Large intestine (tissue), 3 donors: ENCODE data around the gene SH3GL2. TPM values are rescaled to one million over a fixed set of nuclear protein-coding genes. Genes with fewer than 3 reads are reported as not detected.

Source experiments
- DNase-seq, 2 donors: peaks; one replicate each; pipeline versions ENCODE4 v3.0.0 to v3.0.0-alpha.2; 2013
- H3K27ac ChIP-seq: one replicate; pipeline ENCODE4 v1.5.1; 2013; ENCODE audit warnings: low read length
- H3K27me3 ChIP-seq: 2 replicates; pipeline ENCODE4 v1.6.1; 2013; ENCODE audit warnings: low read length; ENCODE audit not compliant: control insufficient read depth, insufficient read depth
- H3K36me3 ChIP-seq: 2 replicates; pipeline ENCODE4 v1.6.1; 2013; ENCODE audit warnings: low read length; ENCODE audit not compliant: control insufficient read depth, insufficient read depth
- H3K4me1 ChIP-seq: one replicate; pipeline ENCODE4 v1.6.1; 2013; ENCODE audit warnings: low read length; ENCODE audit not compliant: control insufficient read depth, insufficient read depth
- H3K4me3 ChIP-seq: one replicate; pipeline ENCODE4 v1.5.1; 2013; ENCODE audit warnings: low read length
- H3K9me3 ChIP-seq: one replicate; pipeline ENCODE4 v1.6.1; 2013; ENCODE audit warnings: mild to moderate bottlenecking, low read depth, low read length, moderate library complexity; ENCODE audit not compliant: control insufficient read depth
- WGBS: methylation state at CpG from one replicate; pipeline ENCODE4 v1.1.5; 2013; ENCODE audit warnings: low lambda C conversion rate; ENCODE audit not compliant: insufficient coverage; 5-methylcytosine and 5-hydroxymethylcytosine counted together
- polyA plus RNA-seq: library from polyadenylated mRNA; unstranded; fragments of 120-200 nt; gene quantifications from one replicate; pipeline ENCODE4 v1.2.1, GENCODE V29; 2013

The SH3GL2 gene
- polyA plus RNA-seq, 1 donor: 2.4 TPM

DNA sequence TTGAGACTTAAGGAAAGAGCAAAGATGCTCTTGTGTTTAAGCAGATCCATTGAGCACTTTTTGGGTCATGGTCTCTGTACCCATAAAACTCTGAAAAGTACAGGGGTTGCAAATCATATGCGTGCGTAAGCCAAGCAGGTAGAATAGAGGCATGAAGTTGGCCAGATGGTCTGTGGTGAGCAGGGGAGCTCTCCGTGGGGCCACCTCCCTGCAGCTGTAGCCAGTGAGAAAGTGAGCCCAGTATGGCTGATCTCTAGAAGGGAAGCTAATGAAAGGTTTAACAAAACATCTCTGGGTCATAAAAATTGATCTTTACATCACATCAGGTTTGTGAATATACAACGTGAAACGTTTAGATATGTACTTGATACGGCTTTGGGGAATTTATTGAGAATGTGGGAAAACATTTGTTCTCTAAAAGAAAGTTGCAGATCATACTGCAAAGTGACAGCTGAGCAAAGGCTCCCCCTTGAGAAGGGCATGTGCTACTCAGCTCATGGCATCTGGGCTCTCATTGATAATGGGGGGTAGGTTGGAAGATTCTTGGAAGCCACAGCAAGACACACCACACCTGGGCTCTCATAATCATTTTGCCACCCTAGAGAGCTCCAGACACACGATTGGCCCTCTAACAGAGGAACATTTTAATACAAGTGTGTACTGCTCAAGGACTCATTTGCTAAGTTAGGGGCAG, 30.6 kb downstream of the SH3GL2 start:
- no CpG with 5 or more reads among the region's 7 CpGs for WGBS
- Histone ChIP-seq H3K27me3 (no peaks in the 10 kb centered on the region), H3K4me3 (no peak overlapping the region), H3K27ac (no peak overlapping the region), H3K36me3 (no peaks in the 10 kb centered on the region), H3K4me1 (no peaks in the 10 kb centered on the region), H3K9me3 (no peaks in the 10 kb centered on the region)
- DNase-seq: no peak

GRCh38 chr9:17611342-17611741, 32.5 kb downstream of the SH3GL2 start:
- DNase-seq: no peak
- no peaks in the 10 kb centered on the region for H3K4me1 ChIP-seq
- H3K27me3 ChIP-seq: no peaks in the 10 kb centered on the region
- H3K36me3 ChIP-seq: no peaks in the 10 kb centered on the region
- H3K4me3 ChIP-seq: no peak overlapping the region
- no peaks in the 10 kb centered on the region for H3K9me3 ChIP-seq
- 43% methylated on average over 1 of the region's 2 CpGs for WGBS
- H3K27ac ChIP-seq: no peak overlapping the region

GRCh38 chr9:17611917-17612316, 33.1 kb downstream of the SH3GL2 start:
- Histone ChIP-seq H3K36me3 (no peaks in the 10 kb centered on the region), H3K4me1 (no peaks in the 10 kb centered on the region), H3K27ac (no peak overlapping the region), H3K4me3 (no peak overlapping the region), H3K9me3 (no peaks in the 10 kb centered on the region), H3K27me3 (no peaks in the 10 kb centered on the region)
- no CpG with 5 or more reads among the region's 3 CpGs for WGBS
- DNase-seq: no peak

DNA sequence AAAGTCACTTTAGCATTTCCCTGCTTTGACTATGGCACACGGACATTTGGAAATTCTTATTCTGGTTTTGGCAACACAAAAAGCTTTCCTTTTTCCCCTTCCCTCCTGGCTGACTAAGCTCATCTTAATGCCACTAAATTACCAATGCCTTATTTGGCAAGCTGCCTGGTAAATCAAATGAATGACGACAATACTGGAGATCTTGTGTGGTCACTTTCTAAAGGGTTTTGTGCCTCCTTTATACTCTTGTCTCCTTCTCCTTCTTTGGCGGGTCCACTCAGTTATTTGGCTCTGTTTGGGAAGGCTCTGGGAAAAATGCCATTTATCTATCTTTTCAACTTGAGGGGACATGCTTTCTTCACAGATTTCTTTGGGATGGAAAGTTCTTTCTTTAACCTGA, 34.9 kb downstream of the SH3GL2 start:
- H3K36me3 ChIP-seq: no peaks in the 10 kb centered on the region
- no peak overlapping the region for H3K27ac ChIP-seq
- no peak overlapping the region for H3K4me3 ChIP-seq
- H3K9me3 ChIP-seq: no peaks in the 10 kb centered on the region
- no peaks in the 10 kb centered on the region for H3K27me3 ChIP-seq
- H3K4me1 ChIP-seq: no peaks in the 10 kb centered on the region
- DNase-seq: no peak
- no CpG with 5 or more reads among the region's 3 CpGs for WGBS

GRCh38 chr9:17614250-17614649, 35.4 kb downstream of the SH3GL2 start:
- Histone ChIP-seq H3K4me3 (no peak overlapping the region), H3K27me3 (no peaks in the 10 kb centered on the region), H3K27ac (no peak overlapping the region), H3K9me3 (no peaks in the 10 kb centered on the region), H3K4me1 (no peaks in the 10 kb centered on the region), H3K36me3 (no peaks in the 10 kb centered on the region)
- WGBS: no CpG with 5 or more reads among the region's 1 CpG
- DNase-seq: no peak

DNA sequence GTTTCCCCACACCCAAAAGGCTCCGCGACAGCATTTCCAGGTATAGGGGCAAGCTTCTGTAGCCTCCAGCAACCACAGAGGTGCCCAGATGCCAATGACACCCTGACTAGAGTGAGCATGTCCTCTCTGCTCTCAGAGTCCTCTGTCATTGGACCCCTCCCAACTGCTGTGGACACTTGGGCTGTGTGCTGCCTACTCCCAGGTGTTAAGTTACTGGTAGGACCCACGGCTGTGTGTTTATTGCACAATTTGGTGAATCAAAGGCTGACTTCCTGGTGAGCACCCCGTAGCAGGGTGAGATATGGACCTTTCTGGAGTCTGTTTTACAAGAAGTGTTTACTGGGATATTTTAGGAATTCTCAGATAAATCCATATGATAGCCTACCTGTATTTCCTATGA, 36.0 kb downstream of the SH3GL2 start:
- H3K9me3 ChIP-seq: no peaks in the 10 kb centered on the region
- DNase-seq: no peak
- no CpG with 5 or more reads among the region's 4 CpGs for WGBS
- no peaks in the 10 kb centered on the region for H3K27me3 ChIP-seq
- H3K36me3 ChIP-seq: no peaks in the 10 kb centered on the region
- no peak overlapping the region for H3K27ac ChIP-seq
- no peaks in the 10 kb centered on the region for H3K4me1 ChIP-seq
- no peak overlapping the region for H3K4me3 ChIP-seq

GRCh38 chr9:17622141-17622540, 43.3 kb downstream of the SH3GL2 start:
- Histone ChIP-seq H3K4me1 (no peaks in the 10 kb centered on the region), H3K4me3 (no peak overlapping the region), H3K36me3 (no peaks in the 10 kb centered on the region), H3K9me3 (no peaks in the 10 kb centered on the region), H3K27ac (no peak overlapping the region), H3K27me3 (no peaks in the 10 kb centered on the region)
- no CpG with 5 or more reads among the region's 4 CpGs for WGBS
- no peak for DNase-seq

DNA sequence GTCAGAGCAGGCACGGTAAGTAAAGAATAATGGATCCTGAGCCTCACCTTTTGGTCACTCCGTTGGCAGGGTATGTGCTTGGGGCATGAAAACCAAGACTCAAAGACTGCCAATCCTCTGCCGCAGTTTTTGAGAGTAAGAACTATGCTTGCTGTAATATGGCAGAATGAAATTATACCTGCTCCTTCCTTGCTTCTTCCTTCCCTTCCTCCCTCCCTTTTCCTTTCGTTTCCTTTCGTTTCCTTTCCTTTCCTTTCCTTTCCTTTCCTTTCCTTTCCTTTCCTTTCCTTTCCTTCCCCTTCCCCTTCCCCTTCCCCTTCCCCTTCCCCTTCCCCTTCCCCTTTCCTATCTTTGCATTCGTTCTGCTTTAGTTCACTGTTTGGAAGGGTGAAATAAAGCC, 43.9 kb downstream of the SH3GL2 start:
- no peak for DNase-seq
- no peaks in the 10 kb centered on the region for H3K36me3 ChIP-seq
- 90% methylated on average over 2 of the region's 6 CpGs for WGBS

DNA sequence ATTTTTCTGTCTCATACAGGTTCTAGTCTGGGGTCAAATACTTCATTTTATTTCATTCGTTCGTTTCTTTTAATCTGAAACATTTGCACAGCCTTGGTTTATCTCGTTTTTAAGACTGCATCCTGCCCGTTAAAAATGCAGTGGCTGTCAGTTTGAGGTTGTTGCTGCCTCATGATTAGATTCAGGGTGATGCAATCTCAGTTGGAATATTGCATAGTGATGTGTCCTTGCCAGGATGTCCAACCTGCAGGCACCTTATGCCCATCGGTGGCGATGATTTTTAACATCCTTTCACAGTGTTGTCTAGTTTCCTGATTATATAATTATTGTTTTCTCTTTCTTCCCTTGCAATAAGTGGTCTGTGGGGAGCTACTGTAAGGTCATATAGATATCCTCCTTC, 45.1 kb downstream of the SH3GL2 start:
- DNase-seq: no peak
- Histone ChIP-seq H3K27me3 (no peaks in the 10 kb centered on the region), H3K4me1 (no peaks in the 10 kb centered on the region), H3K36me3 (no peaks in the 10 kb centered on the region), H3K27ac (no peak overlapping the region), H3K9me3 (no peaks in the 10 kb centered on the region), H3K4me3 (no peak overlapping the region)
- WGBS: 94% methylated on average over 2 of the region's 6 CpGs

More for the DNA sequence above, 43.9 kb downstream of the SH3GL2 start:
- no peaks in the 10 kb centered on the region for H3K27me3 ChIP-seq
- H3K9me3 ChIP-seq: no peaks in the 10 kb centered on the region
- H3K27ac ChIP-seq: no peak overlapping the region
- H3K4me1 ChIP-seq: no peaks in the 10 kb centered on the region
- H3K4me3 ChIP-seq: no peak overlapping the region

DNA sequence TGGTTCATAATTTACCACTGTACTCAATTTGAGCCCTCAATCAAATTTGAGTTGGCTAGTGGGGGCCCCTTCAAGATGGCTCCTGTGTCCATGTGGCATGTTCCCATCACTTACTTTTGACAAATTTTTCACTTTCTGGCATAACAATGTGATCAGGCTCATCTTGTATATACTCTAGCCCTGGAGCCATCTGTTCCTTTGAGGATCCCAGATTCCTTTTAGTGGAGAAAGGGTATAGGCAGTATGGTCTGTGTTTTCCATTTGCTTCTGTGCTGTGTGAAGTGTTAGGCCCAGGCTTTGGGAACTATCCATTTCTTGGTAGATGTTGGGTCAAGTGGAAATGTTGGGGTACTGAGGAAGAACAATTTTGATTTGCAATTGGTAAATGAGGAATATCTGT, 45.7 kb downstream of the SH3GL2 start:
- Histone ChIP-seq H3K27me3 (no peaks in the 10 kb centered on the region), H3K4me3 (no peak overlapping the region), H3K4me1 (no peaks in the 10 kb centered on the region), H3K9me3 (no peaks in the 10 kb centered on the region), H3K27ac (no peak overlapping the region), H3K36me3 (no peaks in the 10 kb centered on the region)
- DNase-seq: no peak

GRCh38 chr9:17625644-17626388, 47.0 kb downstream of the SH3GL2 start:
- DNase-seq: peak in 1 of 2 donors; percentile 9
- no CpG with 5 or more reads among the region's 6 CpGs for WGBS
- no peaks in the 10 kb centered on the region for H3K27me3 ChIP-seq
- H3K4me1 ChIP-seq: no peaks in the 10 kb centered on the region
- no peaks in the 10 kb centered on the region for H3K9me3 ChIP-seq
- H3K27ac ChIP-seq: no peak overlapping the region
- H3K36me3 ChIP-seq: no peaks in the 10 kb centered on the region
- H3K4me3 ChIP-seq: no peak overlapping the region
